ENCODE results near the gene DPT.

Gene DPT

GRCh38 chr1:168700575-168701268 lies 28.3 kb downstream of the DPT start:
- DNase-seq: no peak
- Mint-ChIP-seq H3K27me3 (ENCODE audit: low read depth, poor library complexity) (no peaks in the 10 kb centered on the region), H3K9me3 (no peaks in the 10 kb centered on the region), H3K4me3 (no peak overlapping the region), H3K4me1 (peaks cover 10% of the 10 kb centered on the region), H3K27ac (no peak overlapping the region), H3K36me3 (ENCODE audit: low read depth) (no peaks in the 10 kb centered on the region)
- no peak for TF ChIP-seq CTCF (IDR thresholded peaks at IDR 0.05)

DNA sequence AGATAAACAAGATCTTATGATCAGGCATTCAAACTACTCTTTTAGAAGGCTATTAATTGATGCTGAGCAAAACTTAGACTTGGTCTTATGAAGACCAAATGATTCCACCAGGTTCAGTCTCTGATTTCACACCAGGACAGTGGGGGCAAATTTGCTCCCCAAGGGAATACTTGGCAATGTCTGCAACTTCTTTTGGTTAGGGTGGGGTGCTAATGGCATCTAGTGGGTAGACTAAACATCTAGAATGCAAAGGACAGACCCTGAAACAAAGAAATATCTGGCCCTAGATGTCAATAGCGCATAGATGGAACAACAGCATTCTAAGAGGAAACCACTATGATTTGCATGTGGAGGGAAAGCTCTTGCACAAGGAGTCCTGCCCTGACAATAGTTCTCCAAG lies 30.6 kb downstream of the DPT start:
- Mint-ChIP-seq H3K27me3 (ENCODE audit: low read depth, poor library complexity) (no peaks in the 10 kb centered on the region), H3K4me1 (peaks cover 17% of the 10 kb centered on the region), H3K27ac (no peak overlapping the region), H3K4me3 (no peak overlapping the region), H3K9me3 (no peaks in the 10 kb centered on the region), H3K36me3 (ENCODE audit: low read depth) (no peaks in the 10 kb centered on the region)
- no peak for TF ChIP-seq CTCF (IDR thresholded peaks at IDR 0.05)
- no peak for DNase-seq

GRCh38 chr1:168697356-168698126 lies 31.5 kb downstream of the DPT start:
- H3K4me3 Mint-ChIP-seq: no peak overlapping the region
- H3K4me1 Mint-ChIP-seq: peaks cover 17% of the 10 kb centered on the region
- no peaks in the 10 kb centered on the region for H3K27me3 Mint-ChIP-seq (ENCODE audit: low read depth, poor library complexity)
- TF ChIP-seq CTCF (IDR thresholded peaks at IDR 0.05): no peak
- H3K27ac Mint-ChIP-seq: no peak overlapping the region
- no peaks in the 10 kb centered on the region for H3K9me3 Mint-ChIP-seq
- DNase-seq: no peak
- H3K36me3 Mint-ChIP-seq (ENCODE audit: low read depth): no peaks in the 10 kb centered on the region

GRCh38 chr1:168696125-168696760 lies 32.8 kb downstream of the DPT start:
- Mint-ChIP-seq H3K27ac (peak overlapping the region; percentile 67), H3K4me1 (peaks cover 17% of the 10 kb centered on the region), H3K36me3 (ENCODE audit: low read depth) (no peaks in the 10 kb centered on the region), H3K27me3 (ENCODE audit: low read depth, poor library complexity) (no peaks in the 10 kb centered on the region), H3K9me3 (no peaks in the 10 kb centered on the region), H3K4me3 (no peak overlapping the region)
- DNase-seq: no peak
- TF ChIP-seq CTCF (IDR thresholded peaks at IDR 0.05): no peak

- Mint-ChIP-seq H3K9me3 (no peaks in the 10 kb centered on the region), H3K36me3 (ENCODE audit: low read depth) (no peaks in the 10 kb centered on the region), H3K27me3 (ENCODE audit: low read depth, poor library complexity) (no peaks in the 10 kb centered on the region), H3K4me3 (no peak overlapping the region), H3K4me1 (peaks cover 19% of the 10 kb centered on the region), H3K27ac (no peak overlapping the region)
- no peak for TF ChIP-seq CTCF (IDR thresholded peaks at IDR 0.05)
- DNase-seq: no peak
Measured at GRCh38 chr1:168693872-168694238, 35.2 kb downstream of the DPT start.

Measured in nephron progenitor cell (in vitro differentiated cells).